COLO668 (cell line): ENCODE measurements around the gene SLC15A3.

Experiments used
- DNase-seq: peaks from one replicate; lab custom pipeline; 2025; ENCODE audit not compliant: unreplicated experiment; lab: John Stamatoyannopoulos, UW

Gene SLC15A3

DNA sequence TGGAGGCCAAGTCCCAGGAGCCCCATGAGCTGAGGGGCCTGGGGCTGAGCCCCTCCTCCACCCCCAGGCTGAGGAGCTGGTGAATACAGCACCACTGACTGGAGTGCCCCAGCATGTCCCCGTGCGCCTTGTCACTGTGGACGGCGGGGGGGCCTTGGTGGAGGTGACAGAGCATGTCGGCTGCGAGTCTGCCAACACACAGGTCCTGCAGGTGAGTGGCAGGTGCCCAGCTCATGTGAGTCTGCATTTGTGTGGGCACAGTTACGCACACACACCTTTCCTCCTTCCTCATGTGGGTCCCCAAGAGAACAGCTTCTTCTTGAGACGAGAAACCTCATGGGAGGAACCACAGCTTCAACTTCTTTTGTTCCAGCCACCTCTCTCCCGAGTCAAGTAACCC, 20.1 kb downstream of the SLC15A3 start:
- DNase-seq = no peak

DNA sequence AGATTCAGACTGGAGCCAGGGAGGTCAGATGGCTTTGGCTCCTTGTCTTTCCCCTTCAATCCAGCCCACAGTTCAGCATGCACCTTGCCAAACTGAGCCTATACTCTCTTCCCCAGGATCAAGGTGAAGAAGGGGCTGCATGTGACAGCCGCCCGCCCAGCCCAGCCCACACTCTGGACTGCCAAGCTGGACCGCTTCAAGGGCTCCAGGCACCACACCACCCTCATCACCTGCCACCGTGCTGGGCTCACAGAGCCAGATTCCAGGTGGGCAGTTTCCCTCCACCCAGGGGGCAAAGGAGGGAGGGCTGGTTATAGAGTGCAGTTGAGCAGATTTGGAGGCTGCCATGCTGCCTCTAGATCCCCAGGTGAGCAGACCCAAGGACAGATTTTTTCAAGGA, 21.6 kb downstream of the SLC15A3 start:
- DNase-seq = no peak

- no peak for DNase-seq
Observed at GRCh38 chr11:60929764-60930163, 22.2 kb downstream of the SLC15A3 start.

- DNase-seq = no peak
Observed at GRCh38 chr11:60928563-60929001, 23.4 kb downstream of the SLC15A3 start.

DNA sequence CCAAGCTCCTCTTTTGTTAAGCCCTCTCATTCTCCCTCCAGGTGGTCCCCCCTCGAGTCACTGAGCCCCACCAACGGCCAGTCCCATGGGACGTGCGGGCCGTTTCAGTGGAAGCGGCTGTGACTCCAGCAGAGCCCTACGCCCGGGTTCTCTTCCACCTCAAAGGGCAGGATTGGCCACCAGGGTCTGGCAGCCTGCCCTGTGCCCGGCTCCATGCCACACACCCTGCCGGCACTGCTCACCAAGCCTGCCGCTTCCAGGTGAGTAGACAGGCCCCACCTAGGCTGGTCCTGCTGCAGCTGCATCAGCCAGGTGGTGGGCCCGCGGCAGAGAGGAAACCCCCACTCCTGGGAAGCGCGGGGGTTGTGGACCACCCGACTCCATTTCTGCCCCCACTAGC, 24.4 kb downstream of the SLC15A3 start:
- no peak for DNase-seq

- no peak for DNase-seq
Observed at GRCh38 chr11:60927061-60927592, 24.8 kb downstream of the SLC15A3 start.

DNA sequence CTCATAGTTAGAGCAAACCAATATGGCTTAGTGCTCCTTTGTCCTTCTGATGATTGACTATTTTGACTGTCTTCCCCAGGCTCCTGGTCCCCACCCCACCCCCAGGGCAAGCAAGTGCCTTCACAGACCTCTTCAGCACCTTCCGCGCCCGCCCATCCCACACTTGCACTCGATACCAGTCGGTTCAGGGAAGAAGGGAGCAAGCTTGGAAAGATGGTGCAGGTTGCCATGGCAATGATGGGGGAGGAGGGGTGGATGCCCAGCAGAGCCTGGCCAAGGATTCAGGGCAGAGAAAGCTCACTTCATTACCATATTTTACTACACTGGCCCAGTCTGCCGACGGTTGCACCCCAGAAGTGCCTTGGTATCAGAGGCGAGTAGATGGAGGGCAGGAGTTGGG, 25.5 kb downstream of the SLC15A3 start:
- no peak for DNase-seq

GRCh38 chr11:60925868-60926267, 26.1 kb downstream of the SLC15A3 start:
- DNase-seq = peak; percentile 40

- DNase-seq = peak; percentile 47
Observed at GRCh38 chr11:60924906-60925853, 26.8 kb downstream of the SLC15A3 start.

DNA sequence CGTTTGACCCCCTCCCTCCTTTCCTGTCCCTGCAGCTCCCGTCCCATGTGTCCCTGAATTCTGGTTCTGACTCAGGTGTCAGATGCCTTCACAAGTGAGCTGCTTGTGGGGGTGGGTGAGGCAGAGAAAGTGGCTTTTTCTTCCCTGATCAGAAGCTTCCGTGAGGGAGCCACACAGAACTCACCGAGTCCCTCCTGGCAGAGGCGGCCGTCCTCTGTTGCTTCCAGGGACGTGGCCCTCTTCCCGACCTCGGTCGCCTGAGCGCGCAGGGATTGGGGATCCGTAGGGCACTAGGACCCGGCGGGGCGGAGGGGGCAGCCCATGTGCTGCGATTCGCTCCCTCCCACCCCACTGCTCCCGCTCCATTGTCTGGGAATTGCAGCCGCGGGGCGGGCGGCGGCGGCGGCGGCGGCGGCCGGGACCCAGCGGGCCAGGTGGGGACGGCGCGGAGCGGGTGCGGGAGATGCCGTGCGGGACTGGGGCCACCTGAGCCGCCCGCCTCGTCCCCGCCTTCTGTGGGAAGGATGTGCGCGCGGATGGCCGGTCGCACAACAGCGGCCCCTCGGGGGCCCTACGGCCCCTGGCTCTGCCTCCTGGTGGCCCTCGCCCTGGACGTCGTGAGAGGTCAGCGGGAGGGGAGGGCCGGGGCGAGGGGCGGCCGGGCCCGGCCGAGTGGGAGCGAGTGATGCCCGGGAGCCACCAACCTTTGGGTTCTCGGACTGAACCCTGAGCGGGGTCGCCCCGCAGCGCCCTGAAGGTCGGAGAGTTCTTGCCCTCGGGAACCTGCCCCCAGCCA, 27.7 kb downstream of the SLC15A3 start, which contains the start of gene TMEM132A:
Gene TMEM132A, plus strand, starts transcription at position 351 of the 796 bp plus-strand sequence. Its CDS starts 174 bp downstream, at position 525.
- peak; percentile 87 for DNase-seq

DNA sequence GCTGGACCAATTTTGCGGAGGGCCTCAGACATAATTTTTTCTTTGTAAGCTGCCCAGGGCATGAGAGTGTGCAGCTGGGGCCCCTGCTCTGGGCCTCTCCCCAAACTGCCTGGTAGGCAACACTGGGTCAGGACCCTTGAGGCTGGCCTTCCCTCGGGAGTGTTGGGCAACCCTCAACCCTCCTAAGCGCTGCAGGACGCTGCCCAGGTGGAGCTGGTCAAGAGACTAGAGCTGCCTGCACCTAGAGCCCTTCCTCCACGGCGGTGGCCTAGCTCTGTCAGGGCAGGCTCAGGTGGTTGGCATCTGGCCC, 28.2 kb downstream of the SLC15A3 start:
- DNase-seq = no peak

GRCh38 chr11:60923326-60923725, 28.6 kb downstream of the SLC15A3 start:
- DNase-seq = no peak

DNA sequence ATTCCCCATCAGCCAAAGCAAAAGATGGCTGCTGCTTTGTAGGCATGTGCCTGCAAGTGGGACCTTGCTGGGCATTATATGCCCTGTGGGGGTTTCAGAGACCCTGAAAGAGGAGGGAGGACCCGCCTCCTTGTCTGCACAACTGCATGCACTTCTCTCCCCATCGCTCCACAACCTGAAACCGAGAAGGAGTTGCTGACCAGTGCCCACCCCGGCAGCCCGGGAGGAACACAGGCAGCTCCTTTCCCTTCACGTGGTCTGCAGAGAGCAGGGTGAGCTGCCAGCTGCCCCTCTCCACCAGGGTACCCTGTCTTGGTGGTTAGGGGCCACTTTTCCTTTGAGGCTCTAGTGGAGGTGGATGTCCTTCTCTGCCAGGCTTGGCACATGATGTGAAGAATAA, 29.1 kb downstream of the SLC15A3 start:
- DNase-seq = no peak

DNA sequence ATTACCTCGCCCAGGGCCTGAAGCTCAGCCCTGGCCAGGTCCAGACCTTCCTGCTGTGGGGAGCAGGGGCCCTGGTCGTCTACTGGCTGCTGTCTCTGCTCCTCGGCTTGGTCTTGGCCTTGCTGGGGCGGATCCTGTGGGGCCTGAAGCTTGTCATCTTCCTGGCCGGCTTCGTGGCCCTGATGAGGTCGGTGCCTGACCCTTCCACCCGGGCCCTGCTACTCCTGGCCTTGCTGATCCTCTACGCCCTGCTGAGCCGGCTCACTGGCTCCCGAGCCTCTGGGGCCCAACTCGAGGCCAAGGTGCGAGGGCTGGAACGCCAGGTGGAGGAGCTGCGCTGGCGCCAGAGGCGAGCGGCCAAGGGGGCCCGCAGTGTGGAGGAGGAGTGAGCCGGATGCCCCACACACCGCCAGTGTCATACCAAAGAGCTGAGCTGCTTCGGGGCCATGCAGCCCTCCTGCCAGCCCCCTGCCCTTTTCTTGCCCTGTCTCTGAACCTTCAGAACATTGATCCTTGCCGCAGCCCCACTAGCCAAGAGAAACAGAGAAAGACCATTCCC, 30.1 kb downstream of the SLC15A3 start:
- DNase-seq = no peak

GRCh38 chr11:60921259-60921658, 30.7 kb downstream of the SLC15A3 start:
- no peak for DNase-seq

- DNase-seq = no peak
Observed at GRCh38 chr11:60919956-60920355, 32.0 kb downstream of the SLC15A3 start.

GRCh38 chr11:60919320-60919719, 32.7 kb downstream of the SLC15A3 start:
- no peak for DNase-seq

DNA sequence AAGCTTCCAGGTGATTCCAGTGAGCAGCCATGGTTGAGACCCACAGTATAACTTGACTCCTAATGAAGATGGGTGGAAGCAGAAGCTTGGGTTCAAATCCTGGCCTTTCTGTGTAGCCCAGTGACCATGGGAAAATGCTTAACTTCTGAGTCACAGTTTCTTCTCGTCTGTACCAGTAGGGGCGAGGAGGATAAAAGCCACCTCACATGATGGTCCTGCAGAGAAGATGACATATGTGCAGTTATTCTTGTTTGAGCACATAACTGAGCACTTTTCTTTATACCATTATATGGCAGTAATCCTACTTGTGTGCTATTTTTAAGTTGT, 33.1 kb downstream of the SLC15A3 start:
- DNase-seq = no peak

DNA sequence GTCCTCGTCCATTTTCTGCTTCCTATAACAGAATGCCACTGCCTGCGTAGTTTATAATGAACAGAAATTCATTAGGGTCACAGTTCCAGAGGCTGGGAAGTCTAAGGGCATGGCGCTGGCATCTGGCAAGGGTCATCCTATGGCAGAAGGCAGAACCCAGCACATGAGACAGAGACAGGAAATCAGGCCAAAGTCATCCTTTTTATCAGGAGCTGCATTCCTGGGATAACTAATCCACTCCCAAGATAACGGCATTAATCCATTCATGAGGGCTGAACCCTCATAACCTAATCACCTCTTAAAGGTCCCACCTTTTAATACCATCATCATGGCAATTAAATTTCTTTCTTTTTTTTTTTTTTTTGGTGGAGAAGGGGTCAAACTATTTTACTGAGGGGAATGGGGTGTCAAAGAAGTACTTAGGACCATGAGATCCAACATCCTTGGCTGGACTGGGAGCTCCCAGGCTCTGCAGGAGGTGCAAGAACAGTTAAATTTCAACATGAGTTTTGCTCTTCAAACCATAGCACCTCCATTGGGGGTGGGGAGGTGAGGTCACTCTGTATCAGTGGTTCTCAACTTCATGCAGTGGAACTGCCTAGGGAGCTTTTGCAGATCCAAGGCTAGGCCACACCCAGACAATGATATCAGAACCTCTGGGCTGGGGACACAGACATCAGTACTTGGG, 33.6 kb downstream of the SLC15A3 start:
- no peak for DNase-seq

DNA sequence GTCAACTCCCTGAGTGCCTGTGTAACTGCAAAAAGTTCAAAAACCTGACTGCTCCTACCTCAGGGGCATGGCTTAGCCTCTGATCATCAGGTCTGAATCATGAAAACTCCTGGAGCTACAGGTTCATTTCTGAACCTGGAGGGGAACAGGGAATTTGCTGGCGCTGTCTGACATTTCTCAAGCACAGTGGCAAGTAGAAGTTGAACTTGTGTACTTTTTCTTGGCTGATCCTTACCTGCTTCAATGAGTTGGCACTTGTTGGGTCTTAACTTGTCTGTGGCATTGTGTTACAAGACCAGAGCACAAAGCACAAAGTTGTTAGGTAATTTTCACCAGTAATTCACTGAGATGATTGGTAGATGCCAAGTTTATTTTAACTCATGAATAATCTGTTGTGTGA, 34.7 kb downstream of the SLC15A3 start:
- no peak for DNase-seq

DNA sequence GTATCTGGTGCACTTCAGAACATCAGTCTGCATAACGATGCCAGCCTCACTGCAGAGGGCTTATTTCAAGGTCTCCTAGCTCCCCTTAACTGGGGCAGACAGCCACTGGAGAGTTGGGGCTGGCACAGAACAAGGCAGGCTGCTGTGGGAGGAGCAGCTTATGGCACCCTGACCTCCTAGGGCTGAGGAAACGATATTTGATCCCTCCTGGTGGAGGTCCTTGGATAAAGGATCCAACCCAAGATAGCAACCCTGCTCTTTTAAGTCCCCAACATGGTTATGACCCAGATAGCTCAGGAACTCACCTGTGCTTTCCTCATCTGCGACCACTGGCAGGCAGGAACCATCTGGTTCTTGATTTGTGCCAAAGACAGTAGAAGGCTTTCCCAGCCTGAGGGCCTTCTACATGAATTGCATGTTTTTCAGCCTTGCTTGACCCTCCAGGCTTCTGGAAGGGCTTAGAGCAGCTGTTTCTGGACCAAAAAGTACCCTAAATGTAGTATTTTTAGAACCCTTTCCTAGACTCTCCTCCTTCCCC, 35.2 kb downstream of the SLC15A3 start:
- no peak for DNase-seq
